H1 (cell line): ENCODE results near the gene RAD51B. TPM values are rescaled to one million over a fixed set of nuclear protein-coding genes. Genes with fewer than 3 reads are reported as not detected.

Source experiments
- CTCF ChIA-PET: fragments of 300-600 bp; sonication (Branson Sonifier 250); formaldehyde crosslinking; loops from one replicate; lab custom pipeline; 2021; ENCODE audit not compliant: partially characterized antibody; lab: Charles Lee
- POLR2A ChIA-PET: fragments of 300-600 bp; sonication (Branson Sonifier 250); formaldehyde crosslinking; loops from one replicate; lab custom pipeline; 2021; ENCODE audit warnings: inconsistent platforms; ENCODE audit not compliant: partially characterized antibody; lab: Charles Lee
- DNase-seq, 2 experiments: peaks; one replicate each; pipeline versions ENCODE4 v3.0.0 to v3.0.0-alpha.2; 2010 to 2022; ENCODE audit warnings: low spot score in 2 of 2, low read depth in 1 of 2, mixed read lengths in 1 of 2
- FAIRE-seq: peaks from 2 replicates; lab custom pipeline; 2011; peaks lifted over from hg19 to GRCh38; lab: Jason Lieb, UNC
- H2AFZ ChIP-seq: 2 replicates; pipeline ENCODE4 v1.8.1; 2012; ENCODE audit warnings: low read length, inconsistent platforms
- H2AK5ac ChIP-seq: 2 replicates; pipeline ENCODE4 v1.6.1; 2013; ENCODE audit warnings: low read depth, low read length
- H2BK120ac ChIP-seq: replicated peaks from 2 replicates; pipeline ENCODE3; 2013; ENCODE audit warnings: low read depth, low read length, inconsistent platforms
- H2BK12ac ChIP-seq: 2 replicates; pipeline ENCODE4 v1.6.1; 2013; ENCODE audit warnings: low read depth, low read length
- H2BK15ac ChIP-seq: 2 replicates; pipeline ENCODE4 v1.6.1; 2013; ENCODE audit warnings: low read length
- H2BK20ac ChIP-seq: 2 replicates; pipeline ENCODE4 v1.6.1; 2013; ENCODE audit warnings: low read length
- H2BK5ac ChIP-seq: 2 replicates; pipeline ENCODE4 v1.6.1; 2013; ENCODE audit warnings: low read depth, low read length
- H3K14ac ChIP-seq: 2 replicates; pipeline ENCODE4 v1.6.1; 2013; ENCODE audit warnings: inconsistent platforms; ENCODE audit not compliant: insufficient read length
- H3K18ac ChIP-seq: 2 replicates; pipeline ENCODE4 v1.6.1; 2013; ENCODE audit warnings: low read length; ENCODE audit errors: extremely low read depth
- H3K23ac ChIP-seq: 2 replicates; pipeline ENCODE4 v1.6.1; 2013; ENCODE audit warnings: inconsistent platforms; ENCODE audit not compliant: insufficient read length
- H3K23me2 ChIP-seq: 2 replicates; pipeline ENCODE4 v1.6.1; 2013; ENCODE audit warnings: low read depth, low read length
- H3K27ac ChIP-seq: 2 replicates; pipeline ENCODE4 v1.6.1; 2011; ENCODE audit warnings: low read depth, low read length, inconsistent platforms
- H3K27me3 ChIP-seq, 4 experiments: replicated peaks in 1 of 4; 1 replicate in 1 of 4; 2 replicates in 3 of 4; pipeline versions ENCODE4 v1.6.1 to v1.8.1; 2011 to 2013; ENCODE audit warnings: low read length in 3 of 4, mild to moderate bottlenecking in 3 of 4, inconsistent platforms in 2 of 4, mixed read lengths in 2 of 4, moderate library complexity in 1 of 4; ENCODE audit not compliant: control insufficient read depth in 3 of 4, insufficient read depth in 3 of 4; ENCODE audit errors: extremely low read depth in 1 of 4
- H3K36me3 ChIP-seq, 4 experiments: 2 replicates each; pipeline versions ENCODE4 v1.6.1 to v1.8.1; 2011 to 2013; ENCODE audit warnings: mild to moderate bottlenecking in 4 of 4, low read length in 3 of 4, moderate library complexity in 2 of 4, control low read depth in 1 of 4, inconsistent platforms in 1 of 4; ENCODE audit not compliant: insufficient read depth in 4 of 4, control insufficient read depth in 2 of 4
- H3K4ac ChIP-seq: replicated peaks from 2 replicates; pipeline ENCODE3; 2013; ENCODE audit warnings: low read length, low read depth, mixed read lengths, inconsistent platforms; ENCODE audit not compliant: insufficient read length
- H3K4me1 ChIP-seq, 4 experiments: replicated peaks in 1 of 4; 1 replicate in 1 of 4; 2 replicates in 3 of 4; pipeline versions ENCODE4 v1.6.1 to v1.8.1; 2011 to 2013; ENCODE audit warnings: low read length in 3 of 4, inconsistent platforms in 2 of 4, mixed read lengths in 1 of 4; ENCODE audit not compliant: insufficient read depth in 4 of 4, control insufficient read depth in 3 of 4
- H3K4me2 ChIP-seq, 2 experiments: 2 replicates each; pipeline versions ENCODE4 v1.6.1 to v1.8.1; 2011 to 2013; ENCODE audit warnings: low read depth in 2 of 2, low read length in 2 of 2, control low read depth in 1 of 2, inconsistent platforms in 1 of 2, mild to moderate bottlenecking in 1 of 2; ENCODE audit not compliant: insufficient read depth in 1 of 2
- H3K4me3 ChIP-seq, 4 experiments: fragments of 200-600, 300-600 bp in 1 of 4; sonication (generic), shearing (Covaris generic), sonication (Bioruptor Twin) in 1 of 4; 2 replicates each; pipeline versions ENCODE4 v1.5.1 to v1.8.1; 2011 to 2016; ENCODE audit warnings: low read length in 4 of 4, low read depth in 3 of 4, control low read depth in 2 of 4, inconsistent platforms in 2 of 4, mild to moderate bottlenecking in 2 of 4, mixed read lengths in 1 of 4, moderate library complexity in 1 of 4; ENCODE audit not compliant: insufficient read depth in 2 of 4; ENCODE audit errors: extremely low read depth in 1 of 4
- H3K56ac ChIP-seq: replicated peaks from 2 replicates; pipeline ENCODE3; 2013; ENCODE audit warnings: low read depth, mild to moderate bottlenecking, mixed read lengths, low read length, inconsistent platforms; ENCODE audit not compliant: insufficient read length
- H3K79me1 ChIP-seq: 2 replicates; pipeline ENCODE4 v1.6.1; 2013; ENCODE audit warnings: low read depth, low read length, control low read depth
- H3K79me2 ChIP-seq, 2 experiments: 2 replicates each; pipeline versions ENCODE4 v1.6.1 to v1.8.1; 2012 to 2013; ENCODE audit warnings: low read length in 2 of 2, mild to moderate bottlenecking in 2 of 2, inconsistent platforms in 1 of 2; ENCODE audit not compliant: insufficient read depth in 2 of 2, control insufficient read depth in 1 of 2
- H3K9ac ChIP-seq, 4 experiments: replicated peaks in 1 of 4; 1 replicate in 1 of 4; 2 replicates in 3 of 4; pipeline versions ENCODE4 v1.6.1 to v1.8.1; 2011 to 2013; ENCODE audit warnings: low read depth in 3 of 4, low read length in 3 of 4, control low read depth in 2 of 4, mild to moderate bottlenecking in 2 of 4, moderate library complexity in 2 of 4, inconsistent platforms in 1 of 4; ENCODE audit errors: extremely low read depth in 1 of 4
- H3K9me3 ChIP-seq, 2 experiments: 2 replicates each; pipeline versions ENCODE4 v1.6.1 to v1.8.1; 2012 to 2013; ENCODE audit warnings: mild to moderate bottlenecking in 2 of 2, moderate library complexity in 2 of 2, control low read depth in 1 of 2, inconsistent platforms in 1 of 2, low read depth in 1 of 2, low read length in 1 of 2, mixed read lengths in 1 of 2; ENCODE audit not compliant: insufficient read depth in 2 of 2
- H4K20me1 ChIP-seq, 2 experiments: replicated peaks in 1 of 2; 2 replicates each; pipeline versions ENCODE3 to v1.8.1; 2011 to 2013; ENCODE audit warnings: inconsistent platforms in 2 of 2, low read length in 2 of 2, mild to moderate bottlenecking in 1 of 2; ENCODE audit not compliant: insufficient read depth in 2 of 2, control insufficient read depth in 1 of 2
- H4K5ac ChIP-seq: 2 replicates; pipeline ENCODE4 v1.6.1; 2013; ENCODE audit warnings: low read length, low read depth, mixed read lengths, inconsistent platforms; ENCODE audit not compliant: insufficient read length
- H4K8ac ChIP-seq: 2 replicates; pipeline ENCODE4 v1.8.0; 2013; ENCODE audit warnings: mild to moderate bottlenecking, moderate library complexity, low read length, inconsistent platforms; ENCODE audit not compliant: insufficient read depth; ENCODE audit errors: extremely low read depth
- H4K91ac ChIP-seq: replicated peaks from 2 replicates; pipeline ENCODE3; 2013; ENCODE audit warnings: low read length, mixed read lengths, inconsistent platforms; ENCODE audit not compliant: insufficient read length
- SAP30 ChIP-seq: fragments of 300-600 bp; sonication (generic); IDR thresholded peaks from 2 replicates; pipeline ENCODE4 v1.7.1; 2012; ENCODE audit warnings: low read length, moderate library complexity, mild to moderate bottlenecking, inconsistent platforms; ENCODE audit not compliant: insufficient read depth, insufficient replicate concordance
- WGBS, 2 experiments: shearing (Covaris generic) in 1 of 2; methylation state at CpG; one replicate each; pipeline versions ENCODE4 v1.1.6 to v1.1.7; 2013 to 2015; ENCODE audit warnings: low lambda C conversion rate in 2 of 2, mixed read lengths in 2 of 2, inconsistent platforms in 1 of 2, low coverage in 1 of 2, missing lambda C conversion rate in 1 of 2; ENCODE audit not compliant: insufficient replicate concordance in 2 of 2, insufficient coverage in 1 of 2, insufficient read length in 1 of 2; ENCODE audit errors: extremely low coverage in 1 of 2, missing lambda C conversion rate in 1 of 2; 5-methylcytosine and 5-hydroxymethylcytosine counted together
- polyA plus RNA-seq, 7 experiments: library from polyadenylated mRNA; depleted of rRNA in 3 of 7; stranded (reverse) in 5 of 7; unstranded in 2 of 7; fragments of >200 nt in 5 of 7; fragments of 200-250 nt in 2 of 7; gene quantifications; 1 replicate in 5 of 7; 2 replicates in 1 of 7; 4 replicates in 1 of 7; pipeline versions ENCODE4 v1.2.1 to v1.2.3, GENCODE V29; 2011 to 2013; ENCODE audit warnings: missing spikeins in 2 of 7, mixed read lengths in 2 of 7
- total RNA-seq: library from RNA; stranded (reverse); fragmentation: NEBNext Ultra II Directional; extraction: Animal tissue kit (Norgen Biotek cat#: 25700); gene quantifications from 2 replicates; pipeline ENCODE4 v1.2.1, GENCODE V29; 2021
- TF ChIP-seq, protein P1 (sequence below), 3 experiments: IDR thresholded peaks; 1 replicate in 2 of 3; 2 replicates in 1 of 3; pipeline versions ENCODE4 v1.5.1 to v1.6.1; 2011; ENCODE audit warnings: low read length in 3 of 3, mild to moderate bottlenecking in 3 of 3, inconsistent platforms in 2 of 3, low read depth in 1 of 3, moderate library complexity in 1 of 3; ENCODE audit not compliant: insufficient read depth in 1 of 3; ENCODE audit errors: control extremely low read depth in 1 of 3

The RAD51B gene
- total and polyA plus RNA-seq, 2 of the 8 experiments (the other 6 are each of a cell fraction or from before 2014, with no cell fraction given): 3.9 to 14.9 TPM

GRCh38 chr14:68279437-68279720, 459.8 kb downstream of the RAD51B start:
- no peaks in the 10 kb centered on the region for H3K27me3 ChIP-seq
- H2BK15ac ChIP-seq: peak overlapping the region; percentile 63; the same call in 1 of the 2 replicates
- H2BK20ac ChIP-seq: no peak overlapping the region
- H2BK12ac ChIP-seq: no peak overlapping the region
- H3K27ac ChIP-seq: no peak overlapping the region
- H3K23ac ChIP-seq: no peak overlapping the region
- H2BK5ac ChIP-seq: no peak overlapping the region
- H3K18ac ChIP-seq: no peak overlapping the region
- H3K4me3 ChIP-seq: no peak overlapping the region
- FAIRE-seq (no peak), DNase-seq (no peak)
- H4K20me1 ChIP-seq: no peaks in the 10 kb centered on the region
- H3K9me3 ChIP-seq: no peaks in the 10 kb centered on the region
- H4K8ac ChIP-seq: no peak overlapping the region
- H3K79me1 ChIP-seq: no peaks in the 10 kb centered on the region
- no peak overlapping the region for H3K14ac ChIP-seq
- no peak overlapping the region for H2AK5ac ChIP-seq
- no peak overlapping the region for H3K56ac ChIP-seq
- 92% methylated on average over 3 of the region's 3 CpGs; no CpG with 5 or more reads in 1 of the 2 experiments for WGBS, 2 experiments
- H4K5ac ChIP-seq: no peak overlapping the region
- POLR2A ChIA-PET: interaction anchor here (0.7 kb wide), 1 partner anchor 140 kb away, joined by 3 read pairs; no protein-coding TSS in a partner anchor
- CTCF ChIA-PET: interaction anchor here (0.9 kb wide), 1 partner anchor 35 kb away, joined by 3 read pairs; no protein-coding TSS in a partner anchor
- no peak overlapping the region for H2AFZ ChIP-seq
- H4K91ac ChIP-seq: no peak overlapping the region
- H3K79me2 ChIP-seq: no peaks in the 10 kb centered on the region
- peaks cover 2% of the 10 kb centered on the region; the same call in 1 of the 2 replicates for H3K23me2 ChIP-seq
- H3K4me1 ChIP-seq: peaks cover 4 to 15% (median 6%) of the 10 kb centered on the region in 4 experiments; a peak in 6 of 7 replicates
- H3K4ac ChIP-seq: no peak overlapping the region
- H3K4me2 ChIP-seq: no peak overlapping the region
- no peak overlapping the region for H2BK120ac ChIP-seq
- H3K36me3 ChIP-seq: no peaks in the 10 kb centered on the region; a peak in 1 of 8 replicates
- no peak overlapping the region for H3K9ac ChIP-seq
- no peak for TF ChIP-seq SAP30
- TF ChIP-seq, protein P1, sequence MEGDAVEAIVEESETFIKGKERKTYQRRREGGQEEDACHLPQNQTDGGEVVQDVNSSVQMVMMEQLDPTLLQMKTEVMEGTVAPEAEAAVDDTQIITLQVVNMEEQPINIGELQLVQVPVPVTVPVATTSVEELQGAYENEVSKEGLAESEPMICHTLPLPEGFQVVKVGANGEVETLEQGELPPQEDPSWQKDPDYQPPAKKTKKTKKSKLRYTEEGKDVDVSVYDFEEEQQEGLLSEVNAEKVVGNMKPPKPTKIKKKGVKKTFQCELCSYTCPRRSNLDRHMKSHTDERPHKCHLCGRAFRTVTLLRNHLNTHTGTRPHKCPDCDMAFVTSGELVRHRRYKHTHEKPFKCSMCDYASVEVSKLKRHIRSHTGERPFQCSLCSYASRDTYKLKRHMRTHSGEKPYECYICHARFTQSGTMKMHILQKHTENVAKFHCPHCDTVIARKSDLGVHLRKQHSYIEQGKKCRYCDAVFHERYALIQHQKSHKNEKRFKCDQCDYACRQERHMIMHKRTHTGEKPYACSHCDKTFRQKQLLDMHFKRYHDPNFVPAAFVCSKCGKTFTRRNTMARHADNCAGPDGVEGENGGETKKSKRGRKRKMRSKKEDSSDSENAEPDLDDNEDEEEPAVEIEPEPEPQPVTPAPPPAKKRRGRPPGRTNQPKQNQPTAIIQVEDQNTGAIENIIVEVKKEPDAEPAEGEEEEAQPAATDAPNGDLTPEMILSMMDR (IDR thresholded peaks at IDR 0.05; ENCODE audit: control extremely low read depth in 1 of 3, insufficient read depth in 1 of 3, low read depth in 1 of 3, low read length in 3 of 3): no peak
